Left ventricle myocardium inferior (tissue), 1 donor: ENCODE results near the gene RIPPLY3. TPM values are rescaled to one million over a fixed set of nuclear protein-coding genes. Genes with fewer than 3 reads are reported as not detected.

Source experiments
- DNase-seq: peaks from one replicate; pipeline ENCODE4 v3.0.0-alpha.2; 2020
- H3K27ac ChIP-seq: fragments of 200-600 bp; replicated peaks from 2 replicates; pipeline ENCODE4 v1.8.0; 2021
- H3K27me3 ChIP-seq: fragments of 200-600 bp; 2 replicates; pipeline ENCODE4 v1.8.0; 2021; ENCODE audit warnings: low read depth
- H3K36me3 ChIP-seq: fragments of 200-600 bp; 2 replicates; pipeline ENCODE4 v1.8.0; 2021
- H3K4me1 ChIP-seq: fragments of 200-600 bp; 2 replicates; pipeline ENCODE4 v1.8.0; 2021
- H3K4me3 ChIP-seq: fragments of 200-600 bp; 2 replicates; pipeline ENCODE4 v1.8.0; 2021; ENCODE audit warnings: mild to moderate bottlenecking, moderate library complexity
- H3K9me3 ChIP-seq: fragments of 200-600 bp; replicated peaks from 2 replicates; pipeline ENCODE4 v1.8.0; 2021
- intact Hi-C: fragments of 100-400 bp; cut with micrococcal nuclease; formaldehyde crosslinking; loops from one replicate; pipeline ENCODE4 v1.11.0; 2022
- total RNA-seq: library from RNA; stranded (reverse); fragmentation: NEBNext Ultra II Directional; extraction: Animal tissue kit (Norgen Biotek cat#: 25700); gene quantifications from one replicate; pipeline ENCODE4 v1.2.1, GENCODE V29; 2021
- TF ChIP-seq, protein P1 (sequence below): fragments of 200-600 bp; IDR thresholded peaks from 2 replicates; pipeline ENCODE4 v1.8.0; 2021; ENCODE audit warnings: antibody characterized with exemption, mild to moderate bottlenecking, borderline replicate concordance
- donor health status: DM: no; HTN: yes; CAD: no; lungs with severe emphysema.

The RIPPLY3 gene
- total RNA-seq, 1 donor from 2014 or later: not detected

DNA sequence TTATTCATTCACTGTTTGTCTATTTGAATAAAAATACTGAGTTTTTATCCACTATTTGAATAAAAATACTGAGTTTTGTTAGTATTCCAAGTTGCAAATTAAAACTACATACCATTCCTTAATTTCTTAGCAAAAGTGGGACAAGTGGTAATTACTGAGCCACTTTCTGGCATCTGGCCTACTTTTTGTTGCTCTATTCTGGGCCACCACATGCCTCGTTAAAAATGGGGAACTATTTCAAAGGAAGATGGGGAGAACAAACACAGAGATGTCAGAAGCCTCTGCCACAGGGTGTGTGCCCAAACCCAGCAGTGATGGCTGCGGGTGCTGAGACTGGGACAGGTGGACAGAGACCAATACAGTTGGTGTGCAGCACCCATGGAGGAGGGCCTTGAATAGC, 51.8 kb downstream of the RIPPLY3 start:
- DNase-seq: no peak
- Histone ChIP-seq H3K4me1 (no peaks in the 10 kb centered on the region), H3K9me3 (no peaks in the 10 kb centered on the region), H3K27me3 (no peaks in the 10 kb centered on the region), H3K27ac (no peak overlapping the region), H3K4me3 (no peak overlapping the region), H3K36me3 (no peaks in the 10 kb centered on the region)
- TF ChIP-seq, protein P1, sequence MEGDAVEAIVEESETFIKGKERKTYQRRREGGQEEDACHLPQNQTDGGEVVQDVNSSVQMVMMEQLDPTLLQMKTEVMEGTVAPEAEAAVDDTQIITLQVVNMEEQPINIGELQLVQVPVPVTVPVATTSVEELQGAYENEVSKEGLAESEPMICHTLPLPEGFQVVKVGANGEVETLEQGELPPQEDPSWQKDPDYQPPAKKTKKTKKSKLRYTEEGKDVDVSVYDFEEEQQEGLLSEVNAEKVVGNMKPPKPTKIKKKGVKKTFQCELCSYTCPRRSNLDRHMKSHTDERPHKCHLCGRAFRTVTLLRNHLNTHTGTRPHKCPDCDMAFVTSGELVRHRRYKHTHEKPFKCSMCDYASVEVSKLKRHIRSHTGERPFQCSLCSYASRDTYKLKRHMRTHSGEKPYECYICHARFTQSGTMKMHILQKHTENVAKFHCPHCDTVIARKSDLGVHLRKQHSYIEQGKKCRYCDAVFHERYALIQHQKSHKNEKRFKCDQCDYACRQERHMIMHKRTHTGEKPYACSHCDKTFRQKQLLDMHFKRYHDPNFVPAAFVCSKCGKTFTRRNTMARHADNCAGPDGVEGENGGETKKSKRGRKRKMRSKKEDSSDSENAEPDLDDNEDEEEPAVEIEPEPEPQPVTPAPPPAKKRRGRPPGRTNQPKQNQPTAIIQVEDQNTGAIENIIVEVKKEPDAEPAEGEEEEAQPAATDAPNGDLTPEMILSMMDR: no peak
- intact Hi-C loops: no loop called here

DNA sequence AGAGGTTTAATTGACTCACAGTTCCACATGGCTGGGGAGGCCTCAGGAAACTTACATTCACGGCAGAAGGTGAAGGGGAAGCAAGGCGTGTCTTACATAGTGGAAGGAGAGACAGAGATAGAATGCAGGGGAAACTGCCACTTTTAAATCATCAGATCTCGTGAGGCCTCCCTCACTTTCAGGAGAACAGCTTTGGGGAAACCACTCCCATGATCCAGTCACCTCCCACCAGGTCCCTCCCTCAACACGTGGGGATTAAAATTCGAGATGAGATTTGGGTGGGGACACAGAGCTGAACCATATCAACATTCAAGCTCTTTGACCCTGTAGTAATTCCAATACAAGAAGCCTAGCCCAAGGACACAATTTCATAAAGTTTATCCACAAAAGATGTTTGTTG, 52.7 kb downstream of the RIPPLY3 start:
- DNase-seq: no peak

DNA sequence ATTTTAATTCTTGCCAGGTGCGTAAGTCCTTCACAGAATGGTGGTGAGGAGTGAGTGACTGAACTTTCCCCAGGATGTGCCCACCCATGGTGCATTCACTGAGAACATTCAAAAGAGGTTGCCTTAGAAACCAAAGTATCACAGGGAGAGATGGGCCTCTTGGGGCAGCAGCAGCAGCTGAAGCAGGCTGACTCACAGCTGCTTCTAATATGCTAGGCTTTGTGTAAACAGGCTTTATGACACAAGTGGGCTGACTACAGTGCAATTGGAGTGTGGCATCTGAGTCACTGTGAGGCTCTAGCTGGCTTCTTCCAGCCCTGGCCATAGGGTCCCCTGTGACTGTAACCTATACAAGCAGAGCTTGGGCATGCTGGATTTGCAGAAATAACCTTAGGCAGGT, 53.8 kb downstream of the RIPPLY3 start:
- TF ChIP-seq, protein P1: no peak
- Histone ChIP-seq H3K27ac (no peak overlapping the region), H3K9me3 (no peaks in the 10 kb centered on the region), H3K4me3 (no peak overlapping the region), H3K36me3 (peaks cover 12% of the 10 kb centered on the region), H3K27me3 (no peaks in the 10 kb centered on the region), H3K4me1 (no peaks in the 10 kb centered on the region)
- intact Hi-C loops: no loop called here
- DNase-seq: no peak

More for the DNA sequence above, 52.7 kb downstream of the RIPPLY3 start:
- Histone ChIP-seq H3K36me3 (peaks cover under 1% of the 10 kb centered on the region), H3K4me1 (no peaks in the 10 kb centered on the region), H3K4me3 (no peak overlapping the region), H3K27me3 (no peaks in the 10 kb centered on the region), H3K27ac (no peak overlapping the region), H3K9me3 (no peaks in the 10 kb centered on the region)
- TF ChIP-seq, protein P1: no peak
- intact Hi-C loops: no loop called here

DNA sequence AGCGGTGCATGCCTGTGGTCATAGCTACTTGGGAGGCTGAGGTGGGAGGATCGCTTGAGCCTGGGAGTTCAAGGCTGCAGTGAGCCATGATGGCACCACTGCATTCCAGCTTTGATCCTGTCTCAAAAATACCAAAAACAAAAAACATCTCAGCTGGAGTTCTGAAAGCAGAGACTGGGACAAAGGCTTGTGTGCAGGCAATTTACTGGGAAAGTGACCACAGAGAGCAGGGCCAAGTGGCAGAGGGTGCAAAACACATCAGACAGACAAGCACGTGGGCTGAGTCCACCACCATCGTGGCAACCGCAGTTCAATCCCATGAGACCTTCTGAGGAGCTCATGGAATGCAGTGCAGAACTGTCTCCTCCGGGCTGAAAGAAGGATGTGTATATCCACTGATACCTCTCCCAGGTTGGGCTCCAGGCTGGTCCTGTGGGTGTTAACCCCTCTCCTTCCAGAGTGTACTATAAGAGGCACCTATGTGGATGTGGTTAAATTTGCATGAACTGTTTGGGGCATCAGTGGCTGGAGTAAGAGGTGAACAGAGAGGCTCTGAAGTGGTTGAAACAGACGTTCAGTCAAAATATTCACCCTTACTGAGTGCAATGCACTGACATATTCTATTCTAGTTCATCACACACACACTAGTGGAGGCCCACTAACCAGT, 55.6 kb downstream of the RIPPLY3 start:
- TF ChIP-seq, protein P1: no peak
- no peak for DNase-seq
- no peaks in the 10 kb centered on the region for H3K9me3 ChIP-seq
- H3K36me3 ChIP-seq: peaks cover 27% of the 10 kb centered on the region
- H3K27me3 ChIP-seq: no peaks in the 10 kb centered on the region
- H3K4me3 ChIP-seq: no peak overlapping the region
- intact Hi-C loops: no loop called here
- H3K4me1 ChIP-seq: no peaks in the 10 kb centered on the region
- no peak overlapping the region for H3K27ac ChIP-seq

DNA sequence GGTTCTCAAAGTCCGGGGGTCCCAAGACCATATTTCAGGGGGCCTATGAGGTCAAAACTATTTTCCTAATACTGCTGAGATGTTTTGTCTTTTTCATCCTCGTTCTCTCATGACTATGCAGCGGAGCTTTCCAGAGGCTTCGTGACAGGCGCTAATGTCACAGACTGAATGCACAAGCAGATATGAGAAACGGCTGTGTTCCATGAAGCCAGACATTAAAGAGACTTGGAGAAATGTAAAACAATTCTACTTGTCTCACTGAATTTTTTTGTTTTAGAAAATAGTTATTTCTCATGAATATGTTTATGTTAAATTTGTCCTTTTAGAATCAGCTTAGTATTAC, 56.1 kb downstream of the RIPPLY3 start:
- Histone ChIP-seq H3K4me3 (no peak overlapping the region), H3K9me3 (no peaks in the 10 kb centered on the region), H3K27ac (no peak overlapping the region), H3K27me3 (no peaks in the 10 kb centered on the region), H3K36me3 (peaks cover 32% of the 10 kb centered on the region), H3K4me1 (no peaks in the 10 kb centered on the region)
- intact Hi-C loops: no loop called here
- no peak for DNase-seq
- TF ChIP-seq, protein P1: no peak
